Measurements from ENCODE around the gene MSLN.
"Not testable (repeated sequence)": the region's sequence is repeated elsewhere in the genome, so short reads cannot be mapped to it uniquely, and the experiment has no call there.

The MSLN gene

GRCh38 chr16:767743-768235, 7.3 kb downstream of the MSLN start:
- WGBS, 2 experiments = 80 to 90% methylated on average over 10 to 18 of the region's 38 CpGs
- H3K36me3 ChIP-seq (ENCODE audit: control insufficient read depth, insufficient read depth, low read length) = no peaks in the 10 kb centered on the region
- H3K4me1 ChIP-seq (ENCODE audit: control insufficient read depth, insufficient read depth, low read length) = no peaks in the 10 kb centered on the region
- H3K9me3 ChIP-seq (ENCODE audit: control insufficient read depth, low read length) = no peaks in the 10 kb centered on the region
- no peak overlapping the region for H3K4me3 ChIP-seq (ENCODE audit: insufficient read depth, low read depth, low read length)
- H3K27me3 ChIP-seq (ENCODE audit: control insufficient read depth, insufficient read depth, low read length, poor library complexity, severe bottlenecking) = no peaks in the 10 kb centered on the region
- H3K27ac ChIP-seq (ENCODE audit: insufficient read depth, low read depth, low read length, poor library complexity, severe bottlenecking) = no peak overlapping the region

- Histone ChIP-seq H3K36me3 (ENCODE audit: control insufficient read depth, insufficient read depth, low read length) (no peaks in the 10 kb centered on the region), H3K27ac (ENCODE audit: insufficient read depth, low read depth, low read length, poor library complexity, severe bottlenecking) (no peak overlapping the region), H3K9me3 (ENCODE audit: control insufficient read depth, low read length) (no peaks in the 10 kb centered on the region), H3K27me3 (ENCODE audit: control insufficient read depth, insufficient read depth, low read length, poor library complexity, severe bottlenecking) (no peaks in the 10 kb centered on the region), H3K4me1 (ENCODE audit: control insufficient read depth, insufficient read depth, low read length) (no peaks in the 10 kb centered on the region), H3K4me3 (ENCODE audit: insufficient read depth, low read depth, low read length) (no peak overlapping the region)
- 91 to 94% methylated on average over 21 of the region's 21 CpGs for WGBS, 2 experiments
Measured at GRCh38 chr16:768428-768827, 7.9 kb downstream of the MSLN start.

GRCh38 chr16:769184-769784, 8.8 kb downstream of the MSLN start:
- Histone ChIP-seq H3K9me3 (ENCODE audit: control insufficient read depth, low read length) (no peaks in the 10 kb centered on the region), H3K36me3 (ENCODE audit: control insufficient read depth, insufficient read depth, low read length) (no peaks in the 10 kb centered on the region), H3K27ac (ENCODE audit: insufficient read depth, low read depth, low read length, poor library complexity, severe bottlenecking) (no peak overlapping the region), H3K4me3 (ENCODE audit: insufficient read depth, low read depth, low read length) (no peak overlapping the region), H3K4me1 (ENCODE audit: control insufficient read depth, insufficient read depth, low read length) (no peaks in the 10 kb centered on the region), H3K27me3 (ENCODE audit: control insufficient read depth, insufficient read depth, low read length, poor library complexity, severe bottlenecking) (no peaks in the 10 kb centered on the region)
- WGBS, 2 experiments = 92 to 93% methylated on average over 18 to 20 of the region's 20 CpGs

- Histone ChIP-seq H3K27ac (ENCODE audit: insufficient read depth, low read depth, low read length, poor library complexity, severe bottlenecking) (no peak overlapping the region), H3K4me3 (ENCODE audit: insufficient read depth, low read depth, low read length) (no peak overlapping the region), H3K4me1 (ENCODE audit: control insufficient read depth, insufficient read depth, low read length) (no peaks in the 10 kb centered on the region), H3K27me3 (ENCODE audit: control insufficient read depth, insufficient read depth, low read length, poor library complexity, severe bottlenecking) (no peaks in the 10 kb centered on the region), H3K9me3 (ENCODE audit: control insufficient read depth, low read length) (no peaks in the 10 kb centered on the region), H3K36me3 (ENCODE audit: control insufficient read depth, insufficient read depth, low read length) (no peaks in the 10 kb centered on the region)
- 90 to 92% methylated on average over 19 of the region's 19 CpGs for WGBS, 2 experiments
Measured at GRCh38 chr16:769934-770333, 9.4 kb downstream of the MSLN start.

GRCh38 chr16:770411-770810, 9.9 kb downstream of the MSLN start:
- no peak overlapping the region for H3K27ac ChIP-seq (ENCODE audit: insufficient read depth, low read depth, low read length, poor library complexity, severe bottlenecking)
- H3K27me3 ChIP-seq (ENCODE audit: control insufficient read depth, insufficient read depth, low read length, poor library complexity, severe bottlenecking) = no peaks in the 10 kb centered on the region
- no peak overlapping the region for H3K4me3 ChIP-seq (ENCODE audit: insufficient read depth, low read depth, low read length)
- H3K36me3 ChIP-seq (ENCODE audit: control insufficient read depth, insufficient read depth, low read length) = no peaks in the 10 kb centered on the region
- no peaks in the 10 kb centered on the region for H3K4me1 ChIP-seq (ENCODE audit: control insufficient read depth, insufficient read depth, low read length)
- H3K9me3 ChIP-seq (ENCODE audit: control insufficient read depth, low read length) = no peaks in the 10 kb centered on the region
- WGBS, 2 experiments = 98 to 100% methylated on average over 1 to 9 of the region's 13 CpGs

GRCh38 chr16:772959-773358, 12.4 kb downstream of the MSLN start:
- WGBS, 2 experiments = 93 to 94% methylated on average over 18 of the region's 18 CpGs
- Histone ChIP-seq H3K4me3 (ENCODE audit: insufficient read depth, low read depth, low read length) (no peak overlapping the region), H3K27me3 (ENCODE audit: control insufficient read depth, insufficient read depth, low read length, poor library complexity, severe bottlenecking) (no peaks in the 10 kb centered on the region), H3K27ac (ENCODE audit: insufficient read depth, low read depth, low read length, poor library complexity, severe bottlenecking) (no peak overlapping the region), H3K36me3 (ENCODE audit: control insufficient read depth, insufficient read depth, low read length) (no peaks in the 10 kb centered on the region), H3K9me3 (ENCODE audit: control insufficient read depth, low read length) (no peaks in the 10 kb centered on the region), H3K4me1 (ENCODE audit: control insufficient read depth, insufficient read depth, low read length) (no peaks in the 10 kb centered on the region)

DNA sequence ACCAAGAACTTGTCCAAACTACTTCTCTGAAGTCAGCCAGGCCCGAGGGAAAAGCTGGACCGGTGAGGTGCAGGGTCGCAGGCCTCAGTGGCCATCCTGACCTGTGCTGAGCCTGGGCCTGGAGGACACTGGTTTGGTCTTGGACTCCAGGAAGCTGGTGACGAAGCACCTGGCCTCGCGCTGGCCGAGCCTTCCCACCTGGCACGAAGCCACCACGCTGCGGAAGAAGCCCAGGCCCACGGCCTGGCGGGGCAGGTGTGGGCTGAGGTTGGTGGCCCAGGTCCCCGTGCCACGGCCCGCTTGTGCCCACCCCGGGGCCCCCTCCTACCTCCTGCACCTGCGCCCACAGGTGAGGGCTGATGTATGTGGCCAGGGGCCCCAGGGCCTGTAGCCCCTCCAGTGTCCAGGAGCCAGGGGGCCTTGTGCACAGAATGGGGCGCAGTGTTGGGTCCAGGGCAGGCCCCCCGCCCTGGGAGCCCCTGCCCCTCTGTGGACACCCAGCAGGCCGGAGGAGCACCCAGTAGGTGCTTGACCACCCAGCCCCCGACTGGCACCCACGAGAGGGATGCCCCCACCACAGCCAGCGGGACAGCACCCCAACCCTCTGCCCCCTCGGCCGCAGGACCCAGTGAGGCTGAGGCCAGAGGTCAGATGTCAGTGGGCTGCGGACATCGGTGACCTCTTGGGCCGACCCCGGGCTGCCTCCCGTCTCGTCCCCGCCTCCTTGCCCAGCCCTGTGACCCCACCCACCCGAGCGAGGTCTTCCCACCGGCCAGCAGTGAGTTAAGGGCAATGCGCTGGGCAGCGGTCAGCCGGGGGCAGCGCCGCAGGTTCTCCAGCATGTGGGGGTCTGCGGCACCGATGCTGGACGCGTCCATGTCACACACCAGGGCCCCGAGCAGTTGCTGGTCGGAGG, 13.8 kb downstream of the MSLN start:
- WGBS, 2 experiments = 92 to 93% methylated on average over 46 of the region's 46 CpGs
- Histone ChIP-seq H3K4me1 (ENCODE audit: control insufficient read depth, insufficient read depth, low read length) (no peaks in the 10 kb centered on the region), H3K4me3 (ENCODE audit: insufficient read depth, low read depth, low read length) (no peak overlapping the region), H3K27me3 (ENCODE audit: control insufficient read depth, insufficient read depth, low read length, poor library complexity, severe bottlenecking) (peaks cover 6% of the 10 kb centered on the region), H3K9me3 (ENCODE audit: control insufficient read depth, low read length) (no peaks in the 10 kb centered on the region), H3K27ac (ENCODE audit: insufficient read depth, low read depth, low read length, poor library complexity, severe bottlenecking) (no peak overlapping the region), H3K36me3 (ENCODE audit: control insufficient read depth, insufficient read depth, low read length) (no peaks in the 10 kb centered on the region)

DNA sequence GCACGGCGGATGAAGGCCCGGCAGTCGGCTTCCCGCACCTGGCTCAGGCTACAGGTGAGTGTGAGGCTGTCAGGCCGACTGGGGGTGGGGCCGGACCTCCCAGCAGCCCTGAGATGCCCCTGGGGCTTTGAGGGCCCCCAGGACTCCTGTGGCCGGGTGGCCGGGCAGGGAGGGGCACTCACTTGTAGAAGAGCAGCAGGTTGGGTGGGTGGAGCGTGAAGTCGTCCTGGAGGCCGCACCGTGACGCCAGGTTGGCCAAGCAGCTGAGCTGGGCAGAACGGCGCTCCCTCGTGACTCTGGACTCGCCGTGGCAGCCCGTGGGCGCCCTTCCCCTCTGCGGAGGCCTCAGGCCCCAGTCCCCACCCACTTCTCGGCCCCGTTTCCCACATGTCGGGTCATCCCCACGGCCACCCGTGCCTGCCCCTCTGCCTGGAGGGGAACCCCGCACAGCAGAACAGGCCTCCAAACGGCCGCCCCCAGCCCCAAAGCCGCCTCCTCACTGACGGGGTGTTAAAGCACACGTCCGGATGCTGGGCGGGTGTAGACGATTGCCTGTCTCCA, 14.8 kb downstream of the MSLN start:
- no peaks in the 10 kb centered on the region for H3K9me3 ChIP-seq (ENCODE audit: control insufficient read depth, low read length)

GRCh38 chr16:776298-776697, 15.8 kb downstream of the MSLN start:
- H3K9me3 ChIP-seq (ENCODE audit: control insufficient read depth, low read length); H3K27ac ChIP-seq (ENCODE audit: insufficient read depth, low read depth, low read length, poor library complexity, severe bottlenecking); H3K4me1 ChIP-seq (ENCODE audit: control insufficient read depth, insufficient read depth, low read length); H3K4me3 ChIP-seq (ENCODE audit: insufficient read depth, low read depth, low read length); H3K27me3 ChIP-seq (ENCODE audit: control insufficient read depth, insufficient read depth, low read length, poor library complexity, severe bottlenecking); H3K36me3 ChIP-seq (ENCODE audit: control insufficient read depth, insufficient read depth, low read length): not testable (repeated sequence)
- 91 to 92% methylated on average over 10 of the region's 10 CpGs for WGBS, 2 experiments

More for the DNA sequence above, 14.8 kb downstream of the MSLN start:
- no peak overlapping the region for H3K27ac ChIP-seq (ENCODE audit: insufficient read depth, low read depth, low read length, poor library complexity, severe bottlenecking)
- H3K36me3 ChIP-seq (ENCODE audit: control insufficient read depth, insufficient read depth, low read length) = no peaks in the 10 kb centered on the region
- H3K4me1 ChIP-seq (ENCODE audit: control insufficient read depth, insufficient read depth, low read length) = no peaks in the 10 kb centered on the region
- no peak overlapping the region for H3K4me3 ChIP-seq (ENCODE audit: insufficient read depth, low read depth, low read length)
- WGBS, 2 experiments = 91% methylated on average over 36 of the region's 36 CpGs
- peaks cover 7% of the 10 kb centered on the region for H3K27me3 ChIP-seq (ENCODE audit: control insufficient read depth, insufficient read depth, low read length, poor library complexity, severe bottlenecking)

- Histone ChIP-seq H3K4me1 (ENCODE audit: control insufficient read depth, insufficient read depth, low read length) (no peaks in the 10 kb centered on the region), H3K4me3 (ENCODE audit: insufficient read depth, low read depth, low read length) (no peak overlapping the region), H3K27ac (ENCODE audit: insufficient read depth, low read depth, low read length, poor library complexity, severe bottlenecking) (no peak overlapping the region), H3K9me3 (ENCODE audit: control insufficient read depth, low read length) (no peaks in the 10 kb centered on the region), H3K27me3 (ENCODE audit: control insufficient read depth, insufficient read depth, low read length, poor library complexity, severe bottlenecking) (peaks cover 9% of the 10 kb centered on the region), H3K36me3 (ENCODE audit: control insufficient read depth, insufficient read depth, low read length) (no peaks in the 10 kb centered on the region)
- 90 to 94% methylated on average over 9 of the region's 9 CpGs for WGBS, 2 experiments
Measured at GRCh38 chr16:776824-777223, 16.3 kb downstream of the MSLN start.
